ENCODE data around the gene GPSM3. TPM values are rescaled to one million over a fixed set of nuclear protein-coding genes. Genes with fewer than 3 reads are reported as not detected.

Gene GPSM3
- total RNA-seq, 1 experiment from 2014 or later: 10.0 TPM

GRCh38 chr6:32149932-32150870, 42.2 kb downstream of the GPSM3 start:
- Mint-ChIP-seq H3K4me3 (peak overlapping the region; percentile 95), H3K27me3 (ENCODE audit: low read depth) (peaks cover 65% of the 10 kb centered on the region), H3K9me3 (no peaks in the 10 kb centered on the region), H3K27ac (no peak overlapping the region), H3K4me1 (peaks cover 57% of the 10 kb centered on the region), H3K36me3 (no peaks in the 10 kb centered on the region; the same call in 1 of the 2 replicates)
- TF ChIP-seq ARID4B (CRISPR knock-in tag; IDR thresholded peaks at IDR 0.05; ENCODE audit: borderline replicate concordance) (peak; percentile 51; the same call in 1 of the 2 replicates), RELA (CRISPR knock-in tag; IDR thresholded peaks at IDR 0.05; ENCODE audit: borderline replicate concordance) (no peak), MAX (CRISPR knock-in tag; IDR thresholded peaks at IDR 0.05) (peak; percentile 47; the same call in 1 of the 2 replicates)
- DNase-seq (ENCODE audit: low spot score) (peak; percentile 68), ATAC-seq (peak; percentile 8)
- CTCF ChIA-PET: interaction anchor here (0.5 to 3.3 kb wide), 16 partner anchors 9 to 252 kb away, joined by 3 to 38 read pairs (median 6); partner anchors contain the start of genes ATF6B, EGFL8 and FKBPL
- POLR2A ChIA-PET: interaction anchor here (0.8 to 1.6 kb wide), 2 partner anchors 20 to 184 kb away, joined by 3 to 4 read pairs; partner anchors contain the start of gene FKBPL

GRCh38 chr6:32149092-32149755, 43.2 kb downstream of the GPSM3 start:
- Mint-ChIP-seq H3K4me1 (peaks cover 51% of the 10 kb centered on the region), H3K4me3 (peak overlapping the region; percentile 95), H3K9me3 (no peaks in the 10 kb centered on the region), H3K27me3 (ENCODE audit: low read depth) (peaks cover 65% of the 10 kb centered on the region), H3K36me3 (no peaks in the 10 kb centered on the region), H3K27ac (no peak overlapping the region)
- ATAC-seq: no peak
- POLR2A ChIA-PET: interaction anchor here (0.8 to 1.6 kb wide), 3 partner anchors 10 to 28 kb away, joined by 3 to 4 read pairs (median 3); partner anchors contain the start of gene FKBPL
- TF ChIP-seq ZNF512 (CRISPR knock-in tag; IDR thresholded peaks at IDR 0.05; ENCODE audit: borderline replicate concordance): no peak
- TF ChIP-seq CTCF (IDR thresholded peaks at IDR 0.05): peak; percentile 30; the same call in 1 of the 2 replicates
- CTCF ChIA-PET: interaction anchor here (0.5 to 2.9 kb wide), 18 partner anchors 8 to 1012 kb away, joined by 3 to 38 read pairs (median 6); partner anchors contain the start of genes ATF6B, EGFL8, FKBPL and TAP2
- peak; percentile 25 for DNase-seq (ENCODE audit: low spot score)

- peaks cover 51% of the 10 kb centered on the region for H3K4me1 Mint-ChIP-seq
- POLR2A ChIA-PET: interaction anchor here (0.6 to 1.6 kb wide), 4 partner anchors 10 to 735 kb away, joined by 3 to 4 read pairs (median 3); partner anchors contain the start of gene FKBPL
- peak; percentile 74 for ATAC-seq
Measured at GRCh38 chr6:32148289-32149091, 44.0 kb downstream of the GPSM3 start.

More at GRCh38 chr6:32148289-32149091, 44.0 kb downstream of the GPSM3 start:
- H3K9me3 Mint-ChIP-seq: no peaks in the 10 kb centered on the region
- peak; percentile 96 for DNase-seq (ENCODE audit: low spot score)
- TF ChIP-seq GTF2I (CRISPR knock-in tag; conservative IDR thresholded peaks at IDR 0.05) (no peak), EMX1 (CRISPR knock-in tag; IDR thresholded peaks at IDR 0.05) (no peak), ZNF671 (CRISPR knock-in tag; IDR thresholded peaks at IDR 0.05) (no peak), CTCF (IDR thresholded peaks at IDR 0.05) (peak; percentile 46; the same call in 1 of the 2 replicates), CBFB (CRISPR knock-in tag; IDR thresholded peaks at IDR 0.05; ENCODE audit: low read depth) (no peak), NFYB (CRISPR knock-in tag; conservative IDR thresholded peaks at IDR 0.05; ENCODE audit: low read depth) (no peak)
- H3K4me3 Mint-ChIP-seq: peak overlapping the region; percentile 95
- H3K27me3 Mint-ChIP-seq (ENCODE audit: low read depth): peaks cover 65% of the 10 kb centered on the region
- H3K27ac Mint-ChIP-seq: peak overlapping the region; percentile 12
- no peaks in the 10 kb centered on the region for H3K36me3 Mint-ChIP-seq
- CTCF ChIA-PET: interaction anchor here (0.5 to 2.9 kb wide), 17 partner anchors 10 to 1168 kb away, joined by 3 to 38 read pairs (median 4); partner anchors contain the start of genes ATF6B, EGFL8, FKBPL and TAP2
